ENCODE results near the gene EML3. TPM values are rescaled to one million over a fixed set of nuclear protein-coding genes. Genes with fewer than 3 reads are reported as not detected.
"Not testable (repeated sequence)": the region's sequence is repeated elsewhere in the genome, so short reads cannot be mapped to it uniquely, and the experiment has no call there.

Gene EML3
- total RNA-seq, 1 experiment from 2014 or later = 18.1 TPM

- no peak for DNase-seq
- H3K9me3 ChIP-seq = no peaks in the 10 kb centered on the region
- H3K36me3 ChIP-seq = peaks cover 50% of the 10 kb centered on the region
- no peaks in the 10 kb centered on the region for H3K27me3 ChIP-seq
- no peak overlapping the region for H3K4me3 ChIP-seq
Observed at GRCh38 chr11:62588966-62589637, 23.5 kb downstream of the EML3 start.

- H3K9me3 ChIP-seq, DNase-seq, H3K27me3 ChIP-seq, H3K4me3 ChIP-seq: not testable (repeated sequence)
- H3K36me3 ChIP-seq = peaks cover 48% of the 10 kb centered on the region
Observed at GRCh38 chr11:62585356-62585755, 27.2 kb downstream of the EML3 start.

GRCh38 chr11:62581735-62582134, 30.8 kb downstream of the EML3 start:
- not testable (repeated sequence) for H3K9me3 ChIP-seq, H3K27me3 ChIP-seq, DNase-seq, H3K4me3 ChIP-seq
- H3K36me3 ChIP-seq = peaks cover 37% of the 10 kb centered on the region

GRCh38 chr11:62580959-62581715, 31.4 kb downstream of the EML3 start:
- Histone ChIP-seq H3K4me3 (no peak overlapping the region), H3K27me3 (no peaks in the 10 kb centered on the region), H3K9me3 (no peaks in the 10 kb centered on the region), H3K36me3 (peaks cover 40% of the 10 kb centered on the region)
- no peak for DNase-seq

- peaks cover 48% of the 10 kb centered on the region for H3K36me3 ChIP-seq
- H3K9me3 ChIP-seq = no peaks in the 10 kb centered on the region
- no peak for DNase-seq
- no peak overlapping the region for H3K4me3 ChIP-seq
- no peaks in the 10 kb centered on the region for H3K27me3 ChIP-seq
Observed at GRCh38 chr11:62579252-62579651, 33.3 kb downstream of the EML3 start.

GRCh38 chr11:62578541-62578940, 34.0 kb downstream of the EML3 start:
- no peaks in the 10 kb centered on the region for H3K27me3 ChIP-seq
- peaks cover 50% of the 10 kb centered on the region for H3K36me3 ChIP-seq
- H3K4me3 ChIP-seq = no peak overlapping the region
- DNase-seq = no peak
- no peaks in the 10 kb centered on the region for H3K9me3 ChIP-seq

- no peaks in the 10 kb centered on the region for H3K9me3 ChIP-seq
- H3K27me3 ChIP-seq = no peaks in the 10 kb centered on the region
- no peak overlapping the region for H3K4me3 ChIP-seq
- peaks cover 60% of the 10 kb centered on the region for H3K36me3 ChIP-seq
- no peak for DNase-seq
Observed at GRCh38 chr11:62577046-62577714, 35.4 kb downstream of the EML3 start.

GRCh38 chr11:62575837-62576236, 36.7 kb downstream of the EML3 start:
- no peaks in the 10 kb centered on the region for H3K27me3 ChIP-seq
- no peak overlapping the region for H3K4me3 ChIP-seq
- no peak for DNase-seq
- no peaks in the 10 kb centered on the region for H3K9me3 ChIP-seq
- H3K36me3 ChIP-seq = peaks cover 63% of the 10 kb centered on the region

- peak overlapping the region; percentile 82 for H3K4me3 ChIP-seq
- H3K27me3 ChIP-seq = no peaks in the 10 kb centered on the region
- DNase-seq = no peak
- H3K9me3 ChIP-seq = no peaks in the 10 kb centered on the region
- peaks cover 69% of the 10 kb centered on the region for H3K36me3 ChIP-seq
Observed at GRCh38 chr11:62575156-62575555, 37.4 kb downstream of the EML3 start.

GRCh38 chr11:62574363-62575071, 38.1 kb downstream of the EML3 start:
- no peak for DNase-seq
- no peaks in the 10 kb centered on the region for H3K27me3 ChIP-seq
- H3K36me3 ChIP-seq = peaks cover 72% of the 10 kb centered on the region
- H3K4me3 ChIP-seq = peak overlapping the region; percentile 82
- H3K9me3 ChIP-seq = no peaks in the 10 kb centered on the region

GRCh38 chr11:62573592-62574362, 38.8 kb downstream of the EML3 start, which contains the start of gene EEF1G:
EEF1G (minus strand) TSS chr11:62573891; CDS start chr11:62573842, 49 bp downstream.
- Histone ChIP-seq H3K9me3 (no peaks in the 10 kb centered on the region), H3K36me3 (peaks cover 78% of the 10 kb centered on the region)

GRCh38 chr11:62573006-62573591, 39.5 kb downstream of the EML3 start:
- no peaks in the 10 kb centered on the region for H3K9me3 ChIP-seq
- H3K27me3 ChIP-seq = no peaks in the 10 kb centered on the region
- peaks cover 82% of the 10 kb centered on the region for H3K36me3 ChIP-seq
- H3K4me3 ChIP-seq = peak overlapping the region; percentile 82
- no peak for DNase-seq

More at GRCh38 chr11:62573592-62574362, 38.8 kb downstream of the EML3 start, which contains the start of gene EEF1G:
- DNase-seq = peak; percentile 99
- Histone ChIP-seq H3K4me3 (peak within 1 kb of the TSS; percentile 82), H3K27me3 (no peaks in the 10 kb centered on the region)

- Histone ChIP-seq H3K9me3 (no peaks in the 10 kb centered on the region), H3K27me3 (no peaks in the 10 kb centered on the region), H3K36me3 (peaks cover 89% of the 10 kb centered on the region), H3K4me3 (peak overlapping the region; percentile 82)
- no peak for DNase-seq
Observed at GRCh38 chr11:62572431-62572830, 40.1 kb downstream of the EML3 start.

GRCh38 chr11:62571493-62571892, 41.1 kb downstream of the EML3 start:
- H3K36me3 ChIP-seq = peaks cover 94% of the 10 kb centered on the region
- H3K4me3 ChIP-seq = peak overlapping the region; percentile 82
- H3K9me3 ChIP-seq, H3K27me3 ChIP-seq, DNase-seq: not testable (repeated sequence)

GRCh38 chr11:62570903-62571302, 41.7 kb downstream of the EML3 start:
- Histone ChIP-seq H3K36me3 (peaks cover 94% of the 10 kb centered on the region), H3K4me3 (peak overlapping the region; percentile 82; the same call in 1 of the 2 replicates)
- H3K27me3 ChIP-seq, DNase-seq, H3K9me3 ChIP-seq: not testable (repeated sequence)

GRCh38 chr11:62569611-62570010, 43.0 kb downstream of the EML3 start:
- no peak for DNase-seq
- peaks cover 93% of the 10 kb centered on the region for H3K36me3 ChIP-seq
- no peaks in the 10 kb centered on the region for H3K27me3 ChIP-seq
- no peak overlapping the region for H3K4me3 ChIP-seq
- H3K9me3 ChIP-seq = no peaks in the 10 kb centered on the region

All from MG63 (cell line).